Thyroid gland (tissue), 4 donors: Measurements from ENCODE around the gene SMAP2.

ENCODE experiments used
- CTCF ChIP-seq, 6 experiments: fragments of 200-600 bp in 3 of 6; fragments of 450-650 bp in 3 of 6; sonication (generic) in 3 of 6; IDR thresholded peaks; one replicate each; pipeline ENCODE4 v1.5.1; 2016 to 2019; ENCODE audit warnings: antibody characterized with exemption in 6 of 6, mild to moderate bottlenecking in 2 of 6, inconsistent platforms in 1 of 6, moderate library complexity in 1 of 6
- POLR2A ChIP-seq, 2 donors: fragments of 450-650 bp; IDR thresholded peaks; one replicate each; pipeline ENCODE4 v1.6.1; 2017; ENCODE audit warnings: antibody characterized with exemption in 2 of 2, mild to moderate bottlenecking in 2 of 2, moderate library complexity in 1 of 2

DNA sequence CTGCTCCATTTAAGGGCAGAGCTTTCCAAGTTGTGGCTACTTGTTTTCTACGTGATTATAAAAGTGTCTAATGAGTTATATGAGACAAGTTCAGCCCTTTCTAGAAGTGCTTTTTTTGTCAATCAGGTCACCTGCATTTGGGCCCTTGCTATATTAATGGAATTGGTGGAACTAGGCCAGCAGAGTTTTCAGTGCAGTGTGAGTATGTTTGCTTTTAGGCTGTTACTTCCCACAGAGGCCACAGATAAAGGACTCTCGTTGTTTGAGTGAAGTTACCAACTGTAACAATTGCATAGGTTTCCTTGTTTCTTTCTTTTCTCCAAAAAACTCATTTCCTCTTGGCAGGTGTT is 10.9 kb downstream of the SMAP2 start:
- no peak for TF ChIP-seq CTCF (IDR thresholded peaks at IDR 0.05)
- no peak for TF ChIP-seq POLR2A (IDR thresholded peaks at IDR 0.05)
